Esophagus squamous epithelium (tissue), 5 donors: ENCODE data around the gene PAK4. TPM values are rescaled to one million over a fixed set of nuclear protein-coding genes. Genes with fewer than 3 reads are reported as not detected.

Source experiments
- DNase-seq: peaks from one replicate; lab custom pipeline; 2025; lab: John Stamatoyannopoulos, UW
- H3K27ac ChIP-seq, 4 donors: fragments of 200-600 bp; sonication (generic); one replicate each; pipeline ENCODE4 v1.5.1; 2016 to 2019; ENCODE audit warnings: mild to moderate bottlenecking in 1 of 4
- H3K27me3 ChIP-seq, 4 donors: fragments of 200-600 bp; sonication (generic); 1 replicate in 3 of 4; 2 replicates in 1 of 4; pipeline versions ENCODE4 v1.5.1 to v1.6.0; 2017 to 2021; ENCODE audit warnings: antibody characterized with exemption in 1 of 4
- H3K36me3 ChIP-seq, 3 donors: fragments of 200-600 bp; sonication (generic); one replicate each; pipeline ENCODE4 v1.5.1; 2016 to 2019
- H3K4me1 ChIP-seq, 3 donors: fragments of 200-600 bp; sonication (generic); one replicate each; pipeline ENCODE4 v1.5.1; 2017 to 2019
- H3K4me3 ChIP-seq, 4 donors: fragments of 200-600 bp; sonication (generic); 1 replicate in 3 of 4; 2 replicates in 1 of 4; pipeline ENCODE4 v1.5.1; 2016 to 2019; ENCODE audit warnings: mild to moderate bottlenecking in 2 of 4, moderate library complexity in 1 of 4
- H3K9me3 ChIP-seq, 3 donors: fragments of 200-600 bp; sonication (generic); one replicate each; pipeline ENCODE4 v1.5.1; 2016 to 2019
- POLR2A ChIP-seq, 4 donors: fragments of 450-650 bp; IDR thresholded peaks; one replicate each; pipeline ENCODE4 v1.6.1; 2017; ENCODE audit warnings: antibody characterized with exemption in 4 of 4, mild to moderate bottlenecking in 4 of 4, moderate library complexity in 3 of 4
- WGBS, 2 donors: methylation state at CpG; one replicate each; pipeline ENCODE4 v1.1.5; 2018; 5-methylcytosine and 5-hydroxymethylcytosine counted together
- intact Hi-C: fragments of 100-400 bp; cut with DNase I; formaldehyde crosslinking; loops from one replicate; pipeline ENCODE4 v1.15.0; 2022
- total RNA-seq, 4 donors: library from RNA; depleted of rRNA; stranded (reverse); fragments of >200 nt; gene quantifications; one replicate each; pipeline ENCODE4 v1.1.0, GENCODE V29; 2016
- TF ChIP-seq, protein P1 (sequence below), 6 experiments: fragments of 450-650 bp in 4 of 6; fragments of 200-600 bp in 2 of 6; sonication (generic) in 2 of 6; IDR thresholded peaks; one replicate each; pipeline ENCODE4 v1.5.1; 2016 to 2019; ENCODE audit warnings: antibody characterized with exemption in 6 of 6, mild to moderate bottlenecking in 4 of 6, moderate library complexity in 4 of 6
- donor health status: DM: yes; HTN: yes; CAD: no.

The PAK4 gene
- total RNA-seq, 4 donors from 2014 or later, result 12.2 to 40.1 (median 18.3) TPM

DNA sequence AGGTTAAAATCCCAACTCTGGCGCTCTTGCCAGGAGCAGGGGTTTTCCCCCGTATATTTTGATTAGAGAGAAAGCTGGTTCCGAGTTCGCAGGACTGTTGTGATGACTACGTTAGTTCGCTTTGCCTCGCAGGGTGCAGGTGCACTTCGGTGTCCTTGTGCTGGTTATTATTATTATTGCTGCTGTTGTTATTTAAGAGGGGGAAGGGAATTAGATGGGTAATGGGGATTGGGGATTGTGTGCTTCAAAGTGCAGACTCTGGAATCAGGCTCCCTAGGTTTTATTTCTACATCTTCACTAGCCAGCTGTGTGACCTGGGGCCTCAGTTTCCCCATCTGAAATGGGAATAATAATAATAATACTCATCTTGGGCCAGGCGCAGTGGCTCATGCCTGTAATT, 26.2 kb upstream of the PAK4 start:
- DNase-seq, result no peak
- intact Hi-C loops, result no loop called here
- peaks cover 0 to 67% (median 2%) of the 10 kb centered on the region in 4 donors for H3K27me3 ChIP-seq
- H3K36me3 ChIP-seq, result no peaks in the 10 kb centered on the region
- no peaks in the 10 kb centered on the region for H3K9me3 ChIP-seq
- TF ChIP-seq, protein P1, sequence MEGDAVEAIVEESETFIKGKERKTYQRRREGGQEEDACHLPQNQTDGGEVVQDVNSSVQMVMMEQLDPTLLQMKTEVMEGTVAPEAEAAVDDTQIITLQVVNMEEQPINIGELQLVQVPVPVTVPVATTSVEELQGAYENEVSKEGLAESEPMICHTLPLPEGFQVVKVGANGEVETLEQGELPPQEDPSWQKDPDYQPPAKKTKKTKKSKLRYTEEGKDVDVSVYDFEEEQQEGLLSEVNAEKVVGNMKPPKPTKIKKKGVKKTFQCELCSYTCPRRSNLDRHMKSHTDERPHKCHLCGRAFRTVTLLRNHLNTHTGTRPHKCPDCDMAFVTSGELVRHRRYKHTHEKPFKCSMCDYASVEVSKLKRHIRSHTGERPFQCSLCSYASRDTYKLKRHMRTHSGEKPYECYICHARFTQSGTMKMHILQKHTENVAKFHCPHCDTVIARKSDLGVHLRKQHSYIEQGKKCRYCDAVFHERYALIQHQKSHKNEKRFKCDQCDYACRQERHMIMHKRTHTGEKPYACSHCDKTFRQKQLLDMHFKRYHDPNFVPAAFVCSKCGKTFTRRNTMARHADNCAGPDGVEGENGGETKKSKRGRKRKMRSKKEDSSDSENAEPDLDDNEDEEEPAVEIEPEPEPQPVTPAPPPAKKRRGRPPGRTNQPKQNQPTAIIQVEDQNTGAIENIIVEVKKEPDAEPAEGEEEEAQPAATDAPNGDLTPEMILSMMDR (IDR thresholded peaks at IDR 0.05), result no peak
- TF ChIP-seq POLR2A (IDR thresholded peaks at IDR 0.05), result no peak
- no peak overlapping the region for H3K4me3 ChIP-seq
- H3K27ac ChIP-seq, result no peak overlapping the region
- 35 to 53% methylated on average over 6 to 7 of the region's 9 CpGs for WGBS, 2 donors
- H3K4me1 ChIP-seq, result peaks cover 0 to 8% (median 0%) of the 10 kb centered on the region in 3 donors

DNA sequence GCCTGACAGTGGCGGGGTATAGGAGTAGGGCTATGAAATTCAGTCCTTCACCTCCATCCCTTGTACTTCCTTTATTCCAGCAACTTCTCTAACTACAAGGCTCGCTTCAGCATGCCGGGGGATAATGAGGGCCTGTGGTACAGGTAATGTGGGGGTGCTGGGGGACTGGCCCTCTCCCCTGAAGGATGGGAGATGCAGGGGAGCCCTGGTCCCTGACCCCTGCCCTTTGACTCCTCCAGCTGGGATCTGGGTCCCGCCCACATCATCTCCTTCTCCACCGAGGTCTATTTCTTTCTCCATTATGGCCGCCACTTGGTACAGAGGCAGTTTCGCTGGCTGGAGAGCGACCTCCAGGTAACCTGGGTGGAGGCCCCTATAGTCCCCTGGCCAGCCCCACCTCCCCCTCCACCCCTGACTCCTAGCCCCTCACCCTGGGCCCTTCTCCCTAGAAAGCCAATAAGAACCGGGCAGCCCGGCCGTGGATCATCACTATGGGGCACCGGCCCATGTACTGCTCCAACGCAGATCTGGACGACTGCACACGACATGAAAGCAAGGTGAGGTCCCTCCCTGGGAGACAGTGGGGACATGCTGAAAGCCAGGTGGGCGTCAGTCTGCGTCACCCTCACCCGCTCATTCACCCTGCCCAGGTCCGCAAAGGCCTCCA, 25.0 kb upstream of the PAK4 start:
- Histone ChIP-seq H3K36me3 (no peaks in the 10 kb centered on the region), H3K4me3 (no peak overlapping the region), H3K27me3 (peaks cover 0 to 55% (median 2%) of the 10 kb centered on the region in 4 donors), H3K4me1 (peaks cover 0 to 8% (median 0%) of the 10 kb centered on the region in 3 donors), H3K9me3 (no peaks in the 10 kb centered on the region), H3K27ac (no peak overlapping the region)
- no peak for DNase-seq
- intact Hi-C loops, result no loop called here
- TF ChIP-seq, protein P1 (IDR thresholded peaks at IDR 0.05), result no peak
- no peak for TF ChIP-seq POLR2A (IDR thresholded peaks at IDR 0.05)
- WGBS, 2 donors, result 77 to 100% methylated on average over 3 to 8 of the region's 19 CpGs

DNA sequence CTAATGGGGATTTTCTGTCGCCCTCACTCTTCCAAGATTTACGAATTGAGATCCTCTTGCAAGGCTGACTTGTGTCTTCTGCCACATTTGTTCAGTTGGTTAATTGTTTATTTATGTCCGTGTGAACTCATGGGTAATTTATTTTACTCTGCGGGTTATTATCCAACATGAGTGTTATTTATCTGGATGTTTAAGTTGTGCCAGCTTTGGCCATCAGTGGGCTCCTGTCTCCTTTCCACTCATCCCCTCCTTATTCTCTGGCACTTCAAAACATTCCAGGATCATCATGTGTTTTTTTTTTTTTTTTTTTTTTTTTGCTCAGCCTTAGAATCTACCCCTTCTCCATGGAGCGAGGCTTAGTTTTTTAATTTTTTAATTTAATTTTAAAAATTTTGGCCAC, 22.4 kb upstream of the PAK4 start:
- H3K4me3 ChIP-seq, result no peak overlapping the region
- H3K36me3 ChIP-seq, result no peaks in the 10 kb centered on the region
- H3K27me3 ChIP-seq, result peaks cover 0 to 39% (median 2%) of the 10 kb centered on the region in 4 donors
- no peak for DNase-seq
- no peak overlapping the region for H3K27ac ChIP-seq
- intact Hi-C loops, result no loop called here
- peaks cover 0 to 8% (median 0%) of the 10 kb centered on the region in 3 donors for H3K4me1 ChIP-seq
- H3K9me3 ChIP-seq, result no peaks in the 10 kb centered on the region
- TF ChIP-seq, protein P1 (IDR thresholded peaks at IDR 0.05), result no peak
- no peak for TF ChIP-seq POLR2A (IDR thresholded peaks at IDR 0.05)
- 58 to 61% methylated on average over 5 of the region's 5 CpGs for WGBS, 2 donors

DNA sequence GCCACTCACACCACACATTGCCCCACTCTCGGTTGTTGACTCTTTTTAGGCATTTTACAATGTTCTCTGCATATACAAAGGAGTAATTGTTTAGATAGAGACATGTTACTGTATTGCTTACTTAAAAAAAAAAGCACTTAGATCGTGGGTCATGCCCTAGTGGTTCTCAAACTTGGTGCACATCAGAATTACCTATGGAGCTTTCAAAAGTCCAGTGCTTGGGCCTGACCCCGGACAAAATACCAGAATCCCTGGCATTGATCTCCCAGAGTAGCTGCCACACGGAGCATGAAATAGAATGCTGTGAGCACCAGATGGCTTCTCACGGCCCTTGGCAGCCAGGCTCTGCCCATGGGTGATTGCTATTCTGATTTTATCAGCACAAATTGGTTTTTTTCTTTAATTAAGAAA, 21.4 kb upstream of the PAK4 start:
- TF ChIP-seq, protein P1 (IDR thresholded peaks at IDR 0.05), result no peak
- TF ChIP-seq POLR2A (IDR thresholded peaks at IDR 0.05), result no peak
- Histone ChIP-seq H3K4me3 (no peak overlapping the region), H3K27ac (no peak overlapping the region), H3K27me3 (peaks cover 0 to 28% (median 0%) of the 10 kb centered on the region in 4 donors), H3K36me3 (no peaks in the 10 kb centered on the region), H3K4me1 (peaks cover 0 to under 1% (median 0%) of the 10 kb centered on the region in 3 donors), H3K9me3 (no peaks in the 10 kb centered on the region)
- intact Hi-C loops, result no loop called here
- DNase-seq, result no peak
- 43 to 73% methylated on average over 3 to 5 of the region's 5 CpGs for WGBS, 2 donors

DNA sequence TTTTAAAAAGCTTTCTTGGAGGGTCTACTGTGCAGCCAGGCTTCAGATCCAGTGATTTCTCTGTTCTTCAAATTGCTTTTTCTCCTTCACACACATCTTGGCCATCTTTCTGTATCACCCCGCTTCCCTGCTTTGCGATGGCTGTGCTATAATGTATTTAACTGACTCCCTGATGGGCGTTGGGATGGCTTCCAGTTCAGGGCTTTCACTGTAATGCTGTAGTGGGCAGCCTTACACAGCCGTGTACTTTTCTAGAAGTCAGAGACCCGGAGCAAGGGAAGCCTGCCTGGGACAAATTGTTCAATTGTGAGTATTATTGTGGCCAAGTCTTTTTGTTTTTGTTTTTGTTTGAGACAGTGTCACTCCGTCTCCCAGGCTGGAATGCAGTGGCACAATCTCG, 19.4 kb upstream of the PAK4 start:
- TF ChIP-seq, protein P1 (IDR thresholded peaks at IDR 0.05), result no peak
- TF ChIP-seq POLR2A (IDR thresholded peaks at IDR 0.05), result no peak
- no peak overlapping the region for H3K4me3 ChIP-seq
- peaks cover 0 to 6% (median 3%) of the 10 kb centered on the region in 3 donors for H3K4me1 ChIP-seq

More for the DNA sequence above, 19.4 kb upstream of the PAK4 start:
- Histone ChIP-seq H3K9me3 (no peaks in the 10 kb centered on the region), H3K27me3 (peaks cover 0 to 8% (median 0%) of the 10 kb centered on the region in 4 donors), H3K27ac (no peak overlapping the region), H3K36me3 (no peaks in the 10 kb centered on the region)
- WGBS, 2 donors, result 48 to 53% methylated on average over 7 of the region's 7 CpGs
- no peak for DNase-seq
- intact Hi-C loops, result no loop called here
